Common myeloid progenitor, CD34-positive (primary cell): ENCODE data around the gene SPOCK2.

Experiments
- CTCF ChIA-PET: fragments of 350-600 bp; sonication (Branson Sonifier 250); formaldehyde crosslinking; loops from one replicate; lab custom pipeline; 2021; ENCODE audit warnings: antibody characterized with exemption; lab: Charles Lee
- POLR2A ChIA-PET: fragments of 350-600 bp; sonication (Branson Sonifier 250); formaldehyde crosslinking; loops from one replicate; lab custom pipeline; 2021; ENCODE audit warnings: antibody characterized with exemption; lab: Charles Lee
- DNase-seq, 3 donors: peaks; one replicate each; pipeline versions ENCODE4 v3.0.0 to v3.0.0-alpha.2; 2013
- H3K27ac ChIP-seq, 2 experiments: 1 replicate in 1 of 2; 2 replicates in 1 of 2; pipeline ENCODE4 v1.7.0; 2013; ENCODE audit warnings: inconsistent platforms in 2 of 2, low read length in 2 of 2, mild to moderate bottlenecking in 2 of 2, low read depth in 1 of 2, moderate library complexity in 1 of 2; ENCODE audit not compliant: severe bottlenecking in 2 of 2, insufficient read depth in 1 of 2, poor library complexity in 1 of 2
- H3K27me3 ChIP-seq, 5 experiments: replicated peaks in 2 of 5; 1 replicate in 3 of 5; 2 replicates in 2 of 5; pipeline versions ENCODE4 v1.6.1 to v1.7.0; 2013; ENCODE audit warnings: low read length in 4 of 5, mild to moderate bottlenecking in 2 of 5, moderate library complexity in 2 of 5, inconsistent platforms in 1 of 5; ENCODE audit not compliant: insufficient read depth in 5 of 5, control insufficient read depth in 4 of 5
- H3K36me3 ChIP-seq, 4 experiments: 1 replicate in 2 of 4; 2 replicates in 2 of 4; pipeline versions ENCODE4 v1.6.1 to v1.7.0; 2013; ENCODE audit warnings: low read length in 3 of 4, control low read depth in 1 of 4, mild to moderate bottlenecking in 1 of 4; ENCODE audit not compliant: control insufficient read depth in 4 of 4, insufficient read depth in 4 of 4
- H3K4me1 ChIP-seq, 4 experiments: 1 replicate in 3 of 4; 2 replicates in 1 of 4; pipeline versions ENCODE4 v1.6.1 to v1.7.1; 2013; ENCODE audit warnings: low read length in 3 of 4, mild to moderate bottlenecking in 3 of 4, control low read depth in 1 of 4, inconsistent platforms in 1 of 4, moderate library complexity in 1 of 4; ENCODE audit not compliant: control insufficient read depth in 4 of 4, insufficient read depth in 4 of 4; ENCODE audit errors: control extremely low read depth in 1 of 4
- H3K4me3 ChIP-seq, 7 experiments: 1 replicate in 4 of 7; 2 replicates in 3 of 7; pipeline versions ENCODE4 v1.5.1 to v1.7.0; 2013; ENCODE audit warnings: mild to moderate bottlenecking in 7 of 7, low read length in 6 of 7, moderate library complexity in 6 of 7, inconsistent platforms in 2 of 7, low read depth in 2 of 7, control low read depth in 1 of 7; ENCODE audit not compliant: insufficient read depth in 4 of 7, control insufficient read depth in 1 of 7; ENCODE audit errors: extremely low read depth in 1 of 7
- H3K9me3 ChIP-seq, 5 experiments: 1 replicate in 4 of 5; 2 replicates in 1 of 5; pipeline versions ENCODE4 v1.6.1 to v1.7.1; 2013; ENCODE audit warnings: low read length in 4 of 5, mild to moderate bottlenecking in 2 of 5, inconsistent platforms in 1 of 5, low read depth in 1 of 5, moderate library complexity in 1 of 5; ENCODE audit not compliant: control insufficient read depth in 4 of 5, insufficient read depth in 2 of 5; ENCODE audit errors: control extremely low read depth in 1 of 5
- WGBS: methylation state at CpG from one replicate; pipeline ENCODE4 v1.1.5; 2013; ENCODE audit not compliant: insufficient coverage; 5-methylcytosine and 5-hydroxymethylcytosine counted together

SPOCK2 gene

GRCh38 chr10:72029414-72029813 lies 58.9 kb downstream of the SPOCK2 start:
- 91% methylated on average over 1 of the region's 1 CpG for WGBS

GRCh38 chr10:72027498-72027897 lies 60.9 kb downstream of the SPOCK2 start:
- Histone ChIP-seq H3K4me3 (no peak overlapping the region), H3K27ac (no peak overlapping the region), H3K36me3 (no peaks in the 10 kb centered on the region), H3K4me1 (no peaks in the 10 kb centered on the region), H3K27me3 (peaks cover 0 to 2% (median 0%) of the 10 kb centered on the region in 5 experiments), H3K9me3 (no peaks in the 10 kb centered on the region)
- ChIA-PET CTCF (no interaction called here), POLR2A (no interaction called here)
- 92% methylated on average over 2 of the region's 6 CpGs for WGBS
- DNase-seq: no peak

More at GRCh38 chr10:72029414-72029813, 58.9 kb downstream of the SPOCK2 start:
- H3K4me3 ChIP-seq: no peak overlapping the region
- H3K36me3 ChIP-seq: no peaks in the 10 kb centered on the region
- no peaks in the 10 kb centered on the region for H3K9me3 ChIP-seq
- CTCF ChIA-PET: no interaction called here
- peaks cover 0 to 2% (median 0%) of the 10 kb centered on the region in 5 experiments for H3K27me3 ChIP-seq
- no peak overlapping the region for H3K27ac ChIP-seq
- no peak for DNase-seq
- H3K4me1 ChIP-seq: no peaks in the 10 kb centered on the region
- POLR2A ChIA-PET: no interaction called here

GRCh38 chr10:72026278-72027111 lies 61.9 kb downstream of the SPOCK2 start:
- Histone ChIP-seq H3K27ac (no peak overlapping the region), H3K36me3 (no peaks in the 10 kb centered on the region), H3K4me3 (no peak overlapping the region), H3K4me1 (no peaks in the 10 kb centered on the region), H3K27me3 (peaks cover 0 to 2% (median 0%) of the 10 kb centered on the region in 5 experiments), H3K9me3 (no peaks in the 10 kb centered on the region)
- WGBS: 96% methylated on average over 12 of the region's 14 CpGs
- no peak for DNase-seq
- ChIA-PET CTCF (no interaction called here), POLR2A (no interaction called here)

GRCh38 chr10:72025832-72026231 lies 62.5 kb downstream of the SPOCK2 start:
- WGBS: 100% methylated on average over 3 of the region's 5 CpGs
- no peak for DNase-seq
- H3K4me1 ChIP-seq: no peaks in the 10 kb centered on the region
- POLR2A ChIA-PET: no interaction called here
- no peaks in the 10 kb centered on the region for H3K27me3 ChIP-seq
- CTCF ChIA-PET: no interaction called here
- no peak overlapping the region for H3K27ac ChIP-seq
- no peaks in the 10 kb centered on the region for H3K9me3 ChIP-seq
- no peak overlapping the region for H3K4me3 ChIP-seq
- no peaks in the 10 kb centered on the region for H3K36me3 ChIP-seq

- Histone ChIP-seq H3K4me3 (no peak overlapping the region), H3K27ac (no peak overlapping the region), H3K4me1 (no peaks in the 10 kb centered on the region), H3K27me3 (no peaks in the 10 kb centered on the region), H3K9me3 (no peaks in the 10 kb centered on the region), H3K36me3 (no peaks in the 10 kb centered on the region)
- ChIA-PET POLR2A (no interaction called here), CTCF (no interaction called here)
- WGBS: 100% methylated on average over 4 of the region's 8 CpGs
- DNase-seq: no peak
Observed at GRCh38 chr10:72025400-72025799, 63.0 kb downstream of the SPOCK2 start.

- CTCF ChIA-PET: no interaction called here
- Histone ChIP-seq H3K27me3 (no peaks in the 10 kb centered on the region), H3K36me3 (no peaks in the 10 kb centered on the region), H3K9me3 (no peaks in the 10 kb centered on the region), H3K4me3 (no peak overlapping the region), H3K4me1 (no peaks in the 10 kb centered on the region), H3K27ac (no peak overlapping the region)
- WGBS: 75% methylated on average over 4 of the region's 4 CpGs
- DNase-seq: no peak
- POLR2A ChIA-PET: no interaction called here
Observed at GRCh38 chr10:72024596-72024995, 63.8 kb downstream of the SPOCK2 start.

GRCh38 chr10:72022228-72022627 lies 66.1 kb downstream of the SPOCK2 start:
- H3K36me3 ChIP-seq: no peaks in the 10 kb centered on the region
- WGBS: 100% methylated on average over 2 of the region's 6 CpGs
- H3K9me3 ChIP-seq: no peaks in the 10 kb centered on the region
- ChIA-PET CTCF (interaction anchor here (1.4 kb wide), 1 partner anchor 12 kb away, joined by 3 read pairs; no protein-coding TSS in a partner anchor), POLR2A (no interaction called here)
- DNase-seq: no peak
- no peak overlapping the region for H3K4me3 ChIP-seq
- no peaks in the 10 kb centered on the region for H3K27me3 ChIP-seq
- H3K27ac ChIP-seq: no peak overlapping the region
- H3K4me1 ChIP-seq: no peaks in the 10 kb centered on the region
